ENCODE measurements around the gene NKAIN4.

NKAIN4 gene

GRCh38 chr20:63216041-63216848, 38.0 kb downstream of the NKAIN4 start, which contains the start of gene YTHDF1:
Gene YTHDF1, minus strand, starts transcription at chr20:63216131. Its CDS starts 239 bp downstream, at chr20:63215892.
- peak; percentile 98 for DNase-seq

- DNase-seq: no peak
Observed at GRCh38 chr20:63215101-63216040, 38.9 kb downstream of the NKAIN4 start.

- no peak for DNase-seq
Observed at GRCh38 chr20:63214514-63214913, 39.7 kb downstream of the NKAIN4 start.

DNA sequence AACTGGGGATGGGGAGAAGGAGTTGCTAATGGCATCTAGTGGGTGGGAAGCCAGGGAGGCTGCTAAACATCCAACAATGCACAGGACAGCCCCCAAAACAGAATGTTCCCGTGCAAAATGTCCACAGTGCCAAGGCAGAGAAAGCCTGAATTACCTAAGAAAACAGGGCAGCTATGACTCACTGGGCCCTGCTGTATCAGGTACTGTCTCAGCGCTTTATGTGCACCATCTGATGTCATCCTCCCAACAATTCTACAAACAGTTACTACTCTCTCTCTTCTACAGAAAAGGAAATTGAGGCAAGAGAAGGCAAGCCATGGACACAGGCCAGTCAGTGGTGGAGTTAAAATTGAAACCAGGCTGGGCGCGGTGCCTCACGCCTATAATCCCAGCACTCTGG, 41.5 kb downstream of the NKAIN4 start:
- DNase-seq: no peak

- no peak for DNase-seq
Observed at GRCh38 chr20:63212393-63212730, 41.9 kb downstream of the NKAIN4 start.

GRCh38 chr20:63210011-63210605, 44.2 kb downstream of the NKAIN4 start:
- DNase-seq: no peak

GRCh38 chr20:63208346-63208909, 45.8 kb downstream of the NKAIN4 start:
- no peak for DNase-seq

GRCh38 chr20:63206878-63207277, 47.4 kb downstream of the NKAIN4 start:
- no peak for DNase-seq

- DNase-seq: no peak
Observed at GRCh38 chr20:63205896-63206295, 48.4 kb downstream of the NKAIN4 start.

- DNase-seq: no peak
Observed at GRCh38 chr20:63204362-63204761, 49.9 kb downstream of the NKAIN4 start.

- no peak for DNase-seq
Observed at GRCh38 chr20:63202811-63203526, 51.3 kb downstream of the NKAIN4 start.

- DNase-seq: no peak
Observed at GRCh38 chr20:63202021-63202420, 52.2 kb downstream of the NKAIN4 start.

GRCh38 chr20:63198606-63199005, 55.7 kb downstream of the NKAIN4 start:
- no peak for DNase-seq

DNA sequence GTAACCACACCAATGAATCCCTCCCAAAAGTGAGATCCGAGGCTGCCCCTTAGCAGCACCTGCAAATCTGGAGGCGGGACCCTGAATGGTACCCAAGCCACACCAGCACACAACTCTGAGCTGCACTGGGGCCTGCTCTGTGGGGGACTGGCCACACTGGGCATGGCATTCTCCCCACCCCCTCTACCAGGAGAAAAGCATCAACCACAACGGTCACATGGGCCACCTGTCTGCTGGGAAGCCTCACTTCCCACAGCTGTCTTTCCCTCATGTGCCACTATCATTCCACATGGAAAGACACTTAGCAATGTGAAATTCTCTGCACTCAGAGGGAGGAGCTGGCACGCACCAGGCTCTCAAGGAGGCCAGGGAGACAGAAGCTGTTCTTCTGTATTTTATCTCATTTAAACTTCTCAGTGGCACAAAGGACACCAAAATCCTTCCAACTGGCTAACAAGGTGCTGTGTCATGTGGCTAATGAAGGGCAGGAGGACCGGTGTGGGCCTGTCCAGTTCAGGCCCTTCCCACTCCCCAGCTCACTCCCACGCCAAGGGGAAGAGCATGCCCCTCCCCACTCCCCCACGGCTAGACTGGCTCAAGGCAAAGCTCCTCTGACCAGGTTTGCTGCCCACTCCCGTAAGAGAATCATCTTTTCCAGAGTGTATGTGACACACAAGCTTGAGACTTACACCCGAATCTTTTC, 57.3 kb downstream of the NKAIN4 start:
- no peak for DNase-seq

GRCh38 chr20:63194797-63195173, 59.5 kb downstream of the NKAIN4 start:
- DNase-seq: no peak

GRCh38 chr20:63194007-63194796, 60.1 kb downstream of the NKAIN4 start:
- no peak for DNase-seq

- DNase-seq: no peak
Observed at GRCh38 chr20:63192721-63193120, 61.5 kb downstream of the NKAIN4 start.

- peak; percentile 98 for DNase-seq
Observed at GRCh38 chr20:63191400-63191799, 62.9 kb downstream of the NKAIN4 start.

- no peak for DNase-seq
Observed at GRCh38 chr20:63190828-63191227, 63.4 kb downstream of the NKAIN4 start.

All from NCI-H2171 (cell line).